GM12878 (cell line): ENCODE results near the gene CBR3.

ENCODE experiments used
- BHLHE40 ChIP-seq, 2 experiments: fragments of 450-650 bp in 1 of 2; IDR thresholded peaks; 2 replicates each; pipeline ENCODE4 v1.6.1; 2011 to 2017; ENCODE audit warnings: low read depth in 2 of 2, borderline replicate concordance in 1 of 2, improper control_type of control experiment in 1 of 2, low read length in 1 of 2, mild to moderate bottlenecking in 1 of 2
- BRCA1 ChIP-seq: IDR thresholded peaks from 2 replicates; pipeline ENCODE4 v1.6.1; 2011; ENCODE audit warnings: low read depth, low read length, improper control_type of control experiment
- CHD1 ChIP-seq: IDR thresholded peaks from 2 replicates; pipeline ENCODE4 v1.6.1; 2012; ENCODE audit warnings: low read depth, low read length, improper control_type of control experiment
- EZH2 ChIP-seq: IDR thresholded peaks from 2 replicates; pipeline ENCODE4 v1.6.1; 2012; ENCODE audit warnings: low read depth, mild to moderate bottlenecking, control low read depth, inconsistent platforms, low read length, borderline replicate concordance; ENCODE audit not compliant: control insufficient read depth
- FOXK2 ChIP-seq: fragments of 450-650 bp; IDR thresholded peaks from 2 replicates; pipeline ENCODE4 v1.6.1; 2017; ENCODE audit warnings: mild to moderate bottlenecking, moderate library complexity
- FOXM1 ChIP-seq: IDR thresholded peaks from 2 replicates; pipeline ENCODE4 v1.6.1; 2012; ENCODE audit warnings: low read depth, mild to moderate bottlenecking, inconsistent platforms, low read length, moderate library complexity
- HDGF ChIP-seq: fragments of 450-650 bp; IDR thresholded peaks from 2 replicates; pipeline ENCODE4 v1.6.1; 2016; ENCODE audit warnings: antibody characterized with exemption
- MYB ChIP-seq: fragments of 150-350 bp; IDR thresholded peaks from 2 replicates; pipeline ENCODE4 v1.6.1; 2014; ENCODE audit warnings: mild to moderate bottlenecking, low read depth, low read length, borderline replicate concordance
- RELA ChIP-seq: fragments of 450-650 bp; IDR thresholded peaks from 2 replicates; pipeline ENCODE4 v1.8.0; 2014; ENCODE audit warnings: borderline replicate concordance; ENCODE audit not compliant: partially characterized antibody
- ZNF217 ChIP-seq: fragments of 450-650 bp; IDR thresholded peaks from 2 replicates; pipeline ENCODE4 v1.6.1; 2017; ENCODE audit warnings: antibody characterized with exemption, mild to moderate bottlenecking
- TF ChIP-seq, protein P1 (sequence below), 3 experiments: IDR thresholded peaks in 2 of 3; conservative IDR thresholded peaks in 1 of 3; 2 replicates each; pipeline ENCODE4 v1.5.1; 2011; ENCODE audit warnings: low read depth in 3 of 3, low read length in 3 of 3, mild to moderate bottlenecking in 3 of 3, control low read depth in 2 of 3, moderate library complexity in 2 of 3, inconsistent platforms in 1 of 3, mixed read lengths in 1 of 3; ENCODE audit not compliant: control insufficient read depth in 2 of 3, insufficient read depth in 1 of 3; ENCODE audit errors: extremely low read depth in 1 of 3
- TF ChIP-seq, protein P2 (sequence below): IDR thresholded peaks from 2 replicates; pipeline ENCODE4 v1.6.1; 2011; ENCODE audit warnings: mild to moderate bottlenecking, low read depth, low read length, moderate library complexity; ENCODE audit not compliant: insufficient replicate concordance

DNA sequence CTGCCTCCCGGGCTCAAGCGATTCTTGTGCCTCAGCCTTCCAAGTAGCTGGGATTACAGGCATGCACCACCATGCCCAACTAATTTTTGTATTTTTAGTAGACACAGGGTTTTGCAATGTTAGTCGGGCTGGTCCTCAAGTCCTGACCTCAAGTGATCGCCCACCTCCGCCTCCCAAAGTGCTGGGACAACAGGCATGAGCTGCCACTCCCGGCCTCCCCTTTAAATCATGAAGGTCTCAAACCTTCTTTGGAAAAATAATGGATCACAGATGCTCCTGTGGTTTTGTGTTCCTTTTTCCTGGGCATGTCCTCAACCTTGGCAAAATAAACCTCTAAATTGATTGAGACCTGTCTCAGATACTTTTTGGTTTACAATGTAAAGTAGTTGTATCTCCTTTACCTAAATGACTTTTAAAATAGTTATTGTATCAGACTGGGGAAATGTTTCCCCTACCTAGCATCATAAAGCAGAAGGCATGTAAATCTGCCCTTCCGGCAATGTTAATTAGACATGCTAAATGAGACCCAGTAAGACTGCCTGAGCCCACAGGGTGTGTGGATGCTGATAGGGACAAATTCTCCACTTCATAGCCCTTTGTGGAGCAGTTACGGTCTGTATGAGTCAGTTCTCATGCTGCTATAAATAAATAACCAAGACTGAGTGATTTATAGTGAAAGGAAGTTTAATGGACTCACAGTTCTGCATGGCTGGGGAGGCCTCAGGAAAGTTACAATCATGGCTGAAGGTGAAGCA lies 37.3 kb upstream of the CBR3 start:
- TF ChIP-seq FOXK2 (no peak), BRCA1 (no peak), RELA (no peak), FOXM1 (no peak), CHD1 (no peak), BHLHE40 (IDR thresholded peaks at IDR 0.05; ENCODE audit: borderline replicate concordance in 1 of 2, low read depth in 2 of 2, low read length in 1 of 2) (no peak), EZH2 (no peak), HDGF (no peak), ZNF217 (no peak), MYB (no peak)
- TF ChIP-seq, protein P1, sequence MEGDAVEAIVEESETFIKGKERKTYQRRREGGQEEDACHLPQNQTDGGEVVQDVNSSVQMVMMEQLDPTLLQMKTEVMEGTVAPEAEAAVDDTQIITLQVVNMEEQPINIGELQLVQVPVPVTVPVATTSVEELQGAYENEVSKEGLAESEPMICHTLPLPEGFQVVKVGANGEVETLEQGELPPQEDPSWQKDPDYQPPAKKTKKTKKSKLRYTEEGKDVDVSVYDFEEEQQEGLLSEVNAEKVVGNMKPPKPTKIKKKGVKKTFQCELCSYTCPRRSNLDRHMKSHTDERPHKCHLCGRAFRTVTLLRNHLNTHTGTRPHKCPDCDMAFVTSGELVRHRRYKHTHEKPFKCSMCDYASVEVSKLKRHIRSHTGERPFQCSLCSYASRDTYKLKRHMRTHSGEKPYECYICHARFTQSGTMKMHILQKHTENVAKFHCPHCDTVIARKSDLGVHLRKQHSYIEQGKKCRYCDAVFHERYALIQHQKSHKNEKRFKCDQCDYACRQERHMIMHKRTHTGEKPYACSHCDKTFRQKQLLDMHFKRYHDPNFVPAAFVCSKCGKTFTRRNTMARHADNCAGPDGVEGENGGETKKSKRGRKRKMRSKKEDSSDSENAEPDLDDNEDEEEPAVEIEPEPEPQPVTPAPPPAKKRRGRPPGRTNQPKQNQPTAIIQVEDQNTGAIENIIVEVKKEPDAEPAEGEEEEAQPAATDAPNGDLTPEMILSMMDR (IDR thresholded peaks at IDR 0.05 in 2 of 3, conservative IDR thresholded peaks at IDR 0.05 in 1 of 3; ENCODE audit: control insufficient read depth in 2 of 3, extremely low read depth in 1 of 3, insufficient read depth in 1 of 3, low read depth in 3 of 3, low read length in 3 of 3), result no peak
- TF ChIP-seq, protein P2, sequence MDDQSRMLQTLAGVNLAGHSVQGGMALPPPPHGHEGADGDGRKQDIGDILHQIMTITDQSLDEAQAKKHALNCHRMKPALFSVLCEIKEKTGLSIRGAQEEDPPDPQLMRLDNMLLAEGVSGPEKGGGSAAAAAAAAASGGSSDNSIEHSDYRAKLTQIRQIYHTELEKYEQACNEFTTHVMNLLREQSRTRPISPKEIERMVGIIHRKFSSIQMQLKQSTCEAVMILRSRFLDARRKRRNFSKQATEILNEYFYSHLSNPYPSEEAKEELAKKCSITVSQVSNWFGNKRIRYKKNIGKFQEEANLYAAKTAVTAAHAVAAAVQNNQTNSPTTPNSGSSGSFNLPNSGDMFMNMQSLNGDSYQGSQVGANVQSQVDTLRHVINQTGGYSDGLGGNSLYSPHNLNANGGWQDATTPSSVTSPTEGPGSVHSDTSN, result no peak
